ENCODE data around the gene BEST2.

BEST2 gene

DNA sequence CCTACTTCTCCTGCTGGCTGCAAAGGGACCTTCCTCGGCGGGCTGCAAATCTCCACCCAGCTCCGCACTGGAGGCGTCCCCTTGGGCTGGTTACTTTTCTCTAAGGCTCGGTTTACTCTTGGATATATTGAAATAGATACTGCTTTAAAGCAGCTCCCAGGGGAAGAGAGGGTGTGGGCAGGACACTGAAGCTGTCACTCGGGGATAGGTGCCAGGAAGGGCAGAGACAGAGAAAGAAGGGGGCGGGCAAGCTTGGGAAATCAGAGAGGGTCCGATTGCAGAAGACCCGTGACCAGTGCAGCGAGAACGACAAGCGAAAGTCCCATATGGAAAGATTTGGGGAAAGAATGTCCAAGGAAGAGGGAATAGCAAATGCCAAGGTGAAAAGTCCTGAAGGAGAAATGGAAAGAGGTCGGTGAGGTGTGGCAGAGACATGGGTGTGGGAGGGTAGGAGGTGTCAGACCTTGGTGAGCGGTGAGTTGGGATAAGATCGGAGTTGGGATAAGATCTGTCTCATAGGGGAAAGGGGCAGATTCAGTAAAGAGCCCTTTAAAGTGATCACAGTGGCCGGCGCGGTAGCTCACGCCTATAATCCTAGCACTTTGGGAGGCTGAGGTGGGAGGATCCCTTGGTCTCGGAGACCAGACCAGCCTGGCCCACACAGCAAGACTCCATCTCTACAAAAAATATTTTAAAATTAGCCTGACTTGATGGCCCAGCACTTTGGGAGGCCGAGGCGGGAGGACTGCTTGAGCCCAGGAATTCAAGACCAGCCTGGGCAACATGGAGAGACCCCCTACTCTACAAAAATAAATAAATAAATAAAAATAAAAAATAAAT is 50.9 kb downstream of the BEST2 start:
- no peak for DNase-seq

DNA sequence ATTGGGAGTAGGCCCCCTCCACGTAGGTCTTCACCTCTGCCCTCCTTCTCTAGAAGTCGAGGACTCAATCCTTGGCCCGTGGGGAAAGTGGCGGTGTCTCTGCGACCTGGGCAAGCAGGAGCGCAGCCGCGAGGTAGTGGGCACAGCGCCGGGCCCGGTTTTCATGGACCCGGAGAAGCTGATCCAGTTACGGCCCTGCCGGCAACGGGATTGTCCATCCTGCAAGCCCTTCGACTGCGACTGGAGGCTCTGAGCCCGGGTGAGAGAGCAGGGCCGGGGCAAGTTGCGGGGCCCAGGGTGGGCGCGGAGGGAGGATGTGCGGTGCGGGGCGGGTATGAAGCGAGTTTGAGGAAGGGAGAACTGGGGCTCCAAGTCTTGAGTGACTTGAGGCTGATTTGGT is 52.5 kb downstream of the BEST2 start:
- DNase-seq, result no peak

DNA sequence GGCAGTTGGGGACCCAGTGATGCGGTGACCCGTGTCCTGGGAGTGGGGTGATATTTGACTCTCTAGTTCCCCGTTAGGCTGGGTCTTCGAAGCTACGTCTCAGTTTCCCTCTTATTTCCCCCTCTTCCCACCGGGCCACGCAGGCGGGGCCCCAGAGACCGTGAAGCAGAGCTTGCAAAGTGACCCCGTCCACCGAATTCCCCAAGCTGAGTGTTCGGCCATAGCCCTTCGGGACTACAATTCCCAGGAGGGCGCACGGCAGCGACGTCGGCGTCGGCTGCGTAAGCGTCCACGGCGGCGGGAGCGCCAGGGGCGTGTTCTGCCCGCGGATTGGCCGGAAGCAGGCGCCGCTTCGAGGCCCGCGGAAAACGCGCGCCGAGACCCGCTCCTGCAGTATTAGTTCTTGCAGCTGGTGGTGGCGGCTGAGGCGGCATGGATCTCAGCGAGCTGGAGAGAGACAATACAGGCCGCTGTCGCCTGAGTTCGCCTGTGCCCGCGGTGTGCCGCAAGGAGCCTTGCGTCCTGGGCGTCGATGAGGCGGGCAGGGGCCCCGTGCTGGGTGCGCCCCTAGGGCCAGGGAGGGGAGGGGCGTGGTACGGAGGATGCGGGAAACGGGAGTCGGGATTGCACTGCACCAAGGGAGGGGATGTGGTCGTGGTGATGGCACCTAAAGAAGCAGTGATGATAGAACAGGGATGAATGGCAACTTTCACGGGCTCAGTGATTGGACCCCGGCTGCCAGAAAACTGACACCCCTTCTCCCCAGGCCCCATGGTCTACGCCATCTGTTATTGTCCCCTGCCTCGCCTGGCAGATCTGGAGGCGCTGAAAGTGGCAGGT is 54.9 kb downstream of the BEST2 start, which contains the start of gene RNASEH2A:
Gene RNASEH2A (plus strand): TSS at position 343 of the 840 bp plus-strand sequence. CDS start 90 bp downstream, at position 433.
- peak; percentile 47 for DNase-seq

Measured in NCI-H2029 treated with DMSO at 0.1 percent for 48 hours (cell line).